ENCODE data around the gene TST.

The TST gene

GRCh38 chr22:37016134-37016910 lies 2.9 kb downstream of the TST start:
- Histone ChIP-seq H3K36me3 (ENCODE audit: control insufficient read depth, low read depth, low read length) (peaks cover 7% of the 10 kb centered on the region), H3K4me1 (ENCODE audit: control insufficient read depth, low read depth, low read length) (no peaks in the 10 kb centered on the region), H3K9ac (ENCODE audit: low read length) (no peak overlapping the region), H3K4me3 (ENCODE audit: low read length) (no peak overlapping the region), H3K9me3 (ENCODE audit: control insufficient read depth, low read depth, low read length) (no peaks in the 10 kb centered on the region), H3K27ac (ENCODE audit: low read length) (no peak overlapping the region), H3K27me3 (ENCODE audit: control insufficient read depth, insufficient read depth, low read length) (no peaks in the 10 kb centered on the region)

- H3K9me3 ChIP-seq (ENCODE audit: control insufficient read depth, low read depth, low read length) = no peaks in the 10 kb centered on the region
- no peaks in the 10 kb centered on the region for H3K4me1 ChIP-seq (ENCODE audit: control insufficient read depth, low read depth, low read length)
- no peaks in the 10 kb centered on the region for H3K27me3 ChIP-seq (ENCODE audit: control insufficient read depth, insufficient read depth, low read length)
- H3K36me3 ChIP-seq (ENCODE audit: control insufficient read depth, low read depth, low read length) = peaks cover 7% of the 10 kb centered on the region
- H3K27ac ChIP-seq (ENCODE audit: low read length) = no peak overlapping the region
- H3K4me3 ChIP-seq (ENCODE audit: low read length) = no peak overlapping the region
- H3K9ac ChIP-seq (ENCODE audit: low read length) = no peak overlapping the region
These were observed 3.7 kb downstream of the TST start for GRCh38 chr22:37015587-37015878.

GRCh38 chr22:37014835-37015586 lies 4.2 kb downstream of the TST start:
- H3K36me3 ChIP-seq (ENCODE audit: control insufficient read depth, low read depth, low read length) = peaks cover 7% of the 10 kb centered on the region
- H3K9me3 ChIP-seq (ENCODE audit: control insufficient read depth, low read depth, low read length) = no peaks in the 10 kb centered on the region
- no peak overlapping the region for H3K27ac ChIP-seq (ENCODE audit: low read length)
- no peak overlapping the region for H3K4me3 ChIP-seq (ENCODE audit: low read length)
- no peaks in the 10 kb centered on the region for H3K27me3 ChIP-seq (ENCODE audit: control insufficient read depth, insufficient read depth, low read length)
- H3K4me1 ChIP-seq (ENCODE audit: control insufficient read depth, low read depth, low read length) = no peaks in the 10 kb centered on the region
- H3K9ac ChIP-seq (ENCODE audit: low read length) = no peak overlapping the region

GRCh38 chr22:37014415-37014806 lies 4.8 kb downstream of the TST start:
- Histone ChIP-seq H3K4me1 (ENCODE audit: control insufficient read depth, low read depth, low read length) (no peaks in the 10 kb centered on the region), H3K27me3 (ENCODE audit: control insufficient read depth, insufficient read depth, low read length) (no peaks in the 10 kb centered on the region), H3K27ac (ENCODE audit: low read length) (no peak overlapping the region), H3K4me3 (ENCODE audit: low read length) (no peak overlapping the region), H3K36me3 (ENCODE audit: control insufficient read depth, low read depth, low read length) (peaks cover 7% of the 10 kb centered on the region), H3K9me3 (ENCODE audit: control insufficient read depth, low read depth, low read length) (no peaks in the 10 kb centered on the region), H3K9ac (ENCODE audit: low read length) (no peak overlapping the region)

- no peaks in the 10 kb centered on the region for H3K27me3 ChIP-seq (ENCODE audit: control insufficient read depth, insufficient read depth, low read length)
- H3K4me1 ChIP-seq (ENCODE audit: control insufficient read depth, low read depth, low read length) = no peaks in the 10 kb centered on the region
- H3K9ac ChIP-seq (ENCODE audit: low read length) = no peak overlapping the region
- H3K9me3 ChIP-seq (ENCODE audit: control insufficient read depth, low read depth, low read length) = no peaks in the 10 kb centered on the region
- peaks cover 7% of the 10 kb centered on the region for H3K36me3 ChIP-seq (ENCODE audit: control insufficient read depth, low read depth, low read length)
- H3K27ac ChIP-seq (ENCODE audit: low read length) = no peak overlapping the region
- H3K4me3 ChIP-seq (ENCODE audit: low read length) = no peak overlapping the region
These were observed 6.3 kb downstream of the TST start for GRCh38 chr22:37012956-37013355.

- Histone ChIP-seq H3K9ac (ENCODE audit: low read length) (no peak overlapping the region), H3K9me3 (ENCODE audit: control insufficient read depth, low read depth, low read length) (no peaks in the 10 kb centered on the region), H3K4me3 (ENCODE audit: low read length) (no peak overlapping the region), H3K27ac (ENCODE audit: low read length) (no peak overlapping the region), H3K36me3 (ENCODE audit: control insufficient read depth, low read depth, low read length) (peaks cover 7% of the 10 kb centered on the region), H3K27me3 (ENCODE audit: control insufficient read depth, insufficient read depth, low read length) (no peaks in the 10 kb centered on the region), H3K4me1 (ENCODE audit: control insufficient read depth, low read depth, low read length) (peaks cover 3% of the 10 kb centered on the region)
These were observed 6.9 kb downstream of the TST start for GRCh38 chr22:37012262-37012904.

- no peaks in the 10 kb centered on the region for H3K9me3 ChIP-seq (ENCODE audit: control insufficient read depth, low read depth, low read length)
- peaks cover 4% of the 10 kb centered on the region for H3K36me3 ChIP-seq (ENCODE audit: control insufficient read depth, low read depth, low read length)
- H3K9ac ChIP-seq (ENCODE audit: low read length) = no peak overlapping the region
- peaks cover 3% of the 10 kb centered on the region for H3K4me1 ChIP-seq (ENCODE audit: control insufficient read depth, low read depth, low read length)
- no peaks in the 10 kb centered on the region for H3K27me3 ChIP-seq (ENCODE audit: control insufficient read depth, insufficient read depth, low read length)
- no peak overlapping the region for H3K27ac ChIP-seq (ENCODE audit: low read length)
- H3K4me3 ChIP-seq (ENCODE audit: low read length) = no peak overlapping the region
These were observed 7.8 kb downstream of the TST start for GRCh38 chr22:37011472-37011871.

- no peak overlapping the region for H3K27ac ChIP-seq (ENCODE audit: low read length)
- H3K36me3 ChIP-seq (ENCODE audit: control insufficient read depth, low read depth, low read length) = no peaks in the 10 kb centered on the region
- H3K4me3 ChIP-seq (ENCODE audit: low read length) = no peak overlapping the region
- H3K9ac ChIP-seq (ENCODE audit: low read length) = no peak overlapping the region
- H3K27me3 ChIP-seq (ENCODE audit: control insufficient read depth, insufficient read depth, low read length) = no peaks in the 10 kb centered on the region
- H3K4me1 ChIP-seq (ENCODE audit: control insufficient read depth, low read depth, low read length) = peaks cover 3% of the 10 kb centered on the region
- no peaks in the 10 kb centered on the region for H3K9me3 ChIP-seq (ENCODE audit: control insufficient read depth, low read depth, low read length)
These were observed 8.3 kb downstream of the TST start for GRCh38 chr22:37010976-37011375.

- Histone ChIP-seq H3K27ac (ENCODE audit: low read length) (no peak overlapping the region), H3K9me3 (ENCODE audit: control insufficient read depth, low read depth, low read length) (no peaks in the 10 kb centered on the region), H3K4me3 (ENCODE audit: low read length) (no peak overlapping the region), H3K27me3 (ENCODE audit: control insufficient read depth, insufficient read depth, low read length) (no peaks in the 10 kb centered on the region), H3K9ac (ENCODE audit: low read length) (no peak overlapping the region), H3K4me1 (ENCODE audit: control insufficient read depth, low read depth, low read length) (peaks cover 3% of the 10 kb centered on the region), H3K36me3 (ENCODE audit: control insufficient read depth, low read depth, low read length) (no peaks in the 10 kb centered on the region)
These were observed 9.1 kb downstream of the TST start for GRCh38 chr22:37010174-37010573.

- no peak overlapping the region for H3K27ac ChIP-seq (ENCODE audit: low read length)
- H3K9ac ChIP-seq (ENCODE audit: low read length) = no peak overlapping the region
- H3K27me3 ChIP-seq (ENCODE audit: control insufficient read depth, insufficient read depth, low read length) = no peaks in the 10 kb centered on the region
These were observed 9.8 kb downstream of the TST start for GRCh38 chr22:37009490-37009889.

GRCh38 chr22:37008365-37008764 lies 10.9 kb downstream of the TST start:
- H3K27ac ChIP-seq (ENCODE audit: low read length) = no peak overlapping the region
- no peaks in the 10 kb centered on the region for H3K27me3 ChIP-seq (ENCODE audit: control insufficient read depth, insufficient read depth, low read length)
- H3K4me3 ChIP-seq (ENCODE audit: low read length) = no peak overlapping the region
- no peak overlapping the region for H3K9ac ChIP-seq (ENCODE audit: low read length)
- no peaks in the 10 kb centered on the region for H3K9me3 ChIP-seq (ENCODE audit: control insufficient read depth, low read depth, low read length)
- H3K4me1 ChIP-seq (ENCODE audit: control insufficient read depth, low read depth, low read length) = peaks cover 3% of the 10 kb centered on the region
- H3K36me3 ChIP-seq (ENCODE audit: control insufficient read depth, low read depth, low read length) = no peaks in the 10 kb centered on the region

More at GRCh38 chr22:37009490-37009889, 9.8 kb downstream of the TST start:
- H3K4me1 ChIP-seq (ENCODE audit: control insufficient read depth, low read depth, low read length) = peaks cover 3% of the 10 kb centered on the region
- no peaks in the 10 kb centered on the region for H3K36me3 ChIP-seq (ENCODE audit: control insufficient read depth, low read depth, low read length)
- H3K4me3 ChIP-seq (ENCODE audit: low read length) = no peak overlapping the region
- no peaks in the 10 kb centered on the region for H3K9me3 ChIP-seq (ENCODE audit: control insufficient read depth, low read depth, low read length)
